NCI-H1092 (cell line): ENCODE data around the gene ZRANB2.

ENCODE experiments used
- DNase-seq: peaks from one replicate; lab custom pipeline; 2025; lab: John Stamatoyannopoulos, UW

Gene ZRANB2

DNA sequence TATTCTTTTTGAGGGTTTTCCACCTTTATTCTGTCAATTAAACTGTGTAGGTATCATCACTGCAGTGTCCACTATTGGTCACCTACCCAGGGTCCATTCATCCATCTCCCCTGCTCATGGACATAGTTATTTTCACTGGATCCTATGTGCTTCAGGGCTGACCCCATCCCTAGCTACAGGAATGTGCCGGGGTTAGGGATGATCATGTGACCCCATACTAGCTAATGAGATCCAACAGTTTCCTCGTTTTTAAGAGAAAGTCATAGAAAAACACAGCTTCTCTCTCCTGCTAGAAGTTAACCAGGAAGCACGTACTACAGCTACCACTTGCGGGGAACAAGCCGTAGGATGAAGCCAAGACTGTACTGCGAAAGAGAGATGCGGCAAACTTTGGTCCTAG is 52.8 kb downstream of the ZRANB2 start:
- DNase-seq, result no peak

DNA sequence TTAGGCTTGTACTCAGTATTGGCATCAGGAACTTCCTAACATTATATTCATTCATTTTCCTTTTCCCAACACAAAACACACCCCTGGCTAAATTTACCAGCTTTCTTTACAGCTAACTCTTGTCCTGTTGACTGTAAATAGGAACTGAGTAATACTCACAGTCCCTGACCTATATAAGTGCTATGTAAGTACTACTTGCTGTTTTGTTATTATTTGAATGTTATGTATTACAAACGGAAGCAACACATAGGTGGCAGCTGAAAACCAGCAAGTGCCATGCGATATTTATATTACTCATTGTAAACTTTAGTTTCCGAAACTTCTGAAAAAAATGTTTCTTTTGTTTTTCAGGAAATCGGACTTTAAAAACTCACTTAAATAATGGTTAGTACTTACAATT is 54.7 kb downstream of the ZRANB2 start:
- no peak for DNase-seq

DNA sequence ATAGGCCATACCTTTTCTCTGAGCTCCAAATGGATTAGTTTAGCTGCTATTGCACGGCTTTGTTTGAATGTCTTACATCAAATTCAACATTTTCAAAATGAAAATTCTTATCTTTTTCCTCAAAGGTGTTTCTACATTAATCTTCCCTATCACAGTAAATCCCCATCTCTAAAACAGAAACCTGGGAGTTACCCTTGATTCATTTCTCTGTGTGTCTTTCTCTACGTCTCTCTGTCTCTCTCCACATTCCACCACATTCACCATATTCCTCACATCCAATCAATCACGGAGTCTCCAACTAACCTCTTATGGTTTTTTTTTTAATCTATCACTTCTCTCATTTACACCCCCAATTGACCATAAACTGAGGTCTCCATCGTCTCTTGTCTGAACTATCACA is 57.3 kb downstream of the ZRANB2 start:
- DNase-seq, result no peak

DNA sequence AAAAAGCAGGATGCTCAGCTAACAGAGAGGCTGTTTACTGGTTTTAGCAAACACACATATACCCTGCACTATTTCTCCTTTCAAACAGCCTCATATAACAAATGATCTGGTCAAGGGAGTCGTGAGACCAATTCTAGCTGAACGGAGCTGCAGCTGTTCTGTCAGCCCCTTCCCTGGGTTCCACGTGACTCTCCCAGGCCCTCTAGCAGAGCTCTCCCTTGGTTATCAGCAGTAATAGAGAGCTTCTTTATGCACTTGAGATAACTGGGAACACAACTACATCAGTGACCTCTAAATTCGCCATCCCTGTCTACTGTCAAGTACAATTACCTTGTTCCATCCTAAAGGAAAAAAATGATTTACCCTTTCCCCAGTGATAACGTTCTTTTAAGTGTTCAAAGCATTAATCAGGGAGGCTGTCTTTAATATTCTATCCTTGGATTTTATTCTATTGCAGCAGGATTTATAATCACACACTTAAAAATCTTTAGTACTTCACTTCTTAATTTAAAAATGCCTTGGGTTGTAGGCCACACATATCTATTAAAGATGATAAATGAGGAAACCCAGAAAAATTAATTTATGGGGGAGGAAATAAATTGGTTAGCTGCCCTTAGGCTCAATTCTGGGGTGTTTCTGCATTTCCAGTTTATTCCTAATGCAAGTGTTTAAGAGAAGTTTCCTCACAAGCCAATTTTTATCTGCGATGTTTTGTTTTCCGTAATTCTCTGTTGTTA is 61.4 kb downstream of the ZRANB2 start:
- DNase-seq, result no peak

DNA sequence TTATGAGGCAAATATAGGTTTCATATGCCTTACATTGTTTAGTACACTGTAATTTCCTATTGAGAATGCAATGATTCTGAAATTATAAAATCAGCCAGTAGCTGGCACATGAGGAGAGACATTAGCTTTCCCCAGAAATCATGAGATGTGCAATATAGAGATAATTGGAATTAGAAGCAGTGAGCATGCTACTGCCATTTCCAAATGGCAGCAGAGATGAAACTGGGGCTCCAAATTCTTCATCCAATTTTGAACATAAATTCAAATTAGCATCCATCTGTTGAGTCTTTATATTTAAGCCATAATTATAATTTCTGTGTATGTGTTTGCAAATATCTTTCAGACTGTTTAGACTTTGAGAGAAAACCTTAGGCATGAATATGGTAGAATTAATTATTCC is 62.0 kb downstream of the ZRANB2 start:
- no peak for DNase-seq

DNA sequence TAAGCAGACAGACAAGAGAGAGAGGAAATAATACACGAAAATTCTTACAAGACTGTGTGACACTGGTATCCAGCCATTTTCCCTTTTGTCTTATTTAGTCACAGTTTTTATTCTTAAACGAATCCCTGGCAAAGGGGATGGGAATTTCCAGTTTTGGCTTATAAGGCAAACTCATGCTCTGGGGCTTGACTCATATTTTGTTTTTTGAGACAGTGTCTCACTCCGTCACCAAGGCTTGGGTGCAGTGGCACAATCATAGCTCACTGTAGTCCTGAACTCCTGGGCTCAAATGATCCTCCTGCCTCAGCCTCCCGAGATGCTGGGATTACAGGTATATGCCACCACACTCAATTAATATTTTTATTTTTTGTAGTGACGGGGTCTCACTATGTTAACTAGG is 65.1 kb downstream of the ZRANB2 start:
- DNase-seq, result no peak

DNA sequence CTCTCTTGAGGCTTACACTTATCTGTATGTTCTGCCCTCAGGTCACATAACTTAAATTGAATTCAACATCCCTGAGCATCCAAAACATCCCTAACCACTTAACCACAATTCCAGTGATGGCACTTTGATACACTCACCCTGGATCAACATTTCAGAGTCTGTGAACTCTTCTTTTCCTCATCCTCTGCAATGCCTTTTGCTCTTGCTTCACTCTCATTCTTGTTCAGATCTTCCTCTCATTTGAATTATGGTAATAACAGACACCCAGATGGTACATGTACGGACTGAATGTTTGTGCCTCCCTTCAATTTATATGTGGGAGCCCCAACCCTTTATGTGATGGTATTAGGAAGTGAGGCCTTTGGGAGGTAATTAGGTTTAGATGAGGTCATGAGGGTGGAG is 66.7 kb downstream of the ZRANB2 start:
- DNase-seq, result no peak
